ENCODE results near the gene UNC5B.

Gene UNC5B

DNA sequence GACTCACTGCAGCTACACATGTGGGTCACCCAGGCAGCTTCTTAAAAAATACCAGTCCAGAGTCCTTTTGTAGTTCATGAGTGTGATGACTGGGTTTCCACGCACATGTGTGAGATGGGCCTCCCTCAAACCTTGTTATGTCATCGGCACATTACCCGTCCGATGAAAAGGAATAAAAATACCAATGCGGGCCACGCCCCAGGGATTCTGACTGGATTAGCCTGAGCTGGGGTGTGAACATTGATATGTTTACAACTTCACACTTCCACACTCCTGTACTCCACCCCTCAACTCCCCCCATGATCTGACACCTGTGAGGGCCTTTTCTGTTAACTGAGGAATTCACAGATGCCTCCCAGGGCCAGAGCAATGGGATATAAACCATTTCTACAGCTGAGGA, 112.9 kb downstream of the UNC5B start:
- DNase-seq = no peak

DNA sequence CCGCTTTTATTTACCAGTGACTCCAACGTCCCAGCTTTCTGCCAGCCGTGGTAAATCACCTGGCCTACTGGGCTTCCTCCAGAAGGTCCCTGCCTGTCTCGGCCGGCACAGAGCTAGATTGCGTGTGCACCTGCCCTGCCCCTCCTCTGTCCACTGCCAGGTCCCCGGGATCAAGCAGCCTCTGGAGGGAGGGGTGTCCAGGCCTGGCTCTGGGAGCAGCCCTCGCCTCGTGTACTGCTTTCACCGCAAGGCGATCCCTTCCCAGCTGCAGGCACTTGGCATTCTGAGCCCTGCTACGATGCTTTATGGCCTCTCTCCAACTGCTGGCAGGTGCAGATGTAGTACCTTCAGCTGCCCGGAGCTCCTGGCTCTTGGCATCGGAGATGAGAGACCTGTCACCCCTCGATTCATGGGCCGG, 114.1 kb downstream of the UNC5B start:
- DNase-seq = no peak

DNA sequence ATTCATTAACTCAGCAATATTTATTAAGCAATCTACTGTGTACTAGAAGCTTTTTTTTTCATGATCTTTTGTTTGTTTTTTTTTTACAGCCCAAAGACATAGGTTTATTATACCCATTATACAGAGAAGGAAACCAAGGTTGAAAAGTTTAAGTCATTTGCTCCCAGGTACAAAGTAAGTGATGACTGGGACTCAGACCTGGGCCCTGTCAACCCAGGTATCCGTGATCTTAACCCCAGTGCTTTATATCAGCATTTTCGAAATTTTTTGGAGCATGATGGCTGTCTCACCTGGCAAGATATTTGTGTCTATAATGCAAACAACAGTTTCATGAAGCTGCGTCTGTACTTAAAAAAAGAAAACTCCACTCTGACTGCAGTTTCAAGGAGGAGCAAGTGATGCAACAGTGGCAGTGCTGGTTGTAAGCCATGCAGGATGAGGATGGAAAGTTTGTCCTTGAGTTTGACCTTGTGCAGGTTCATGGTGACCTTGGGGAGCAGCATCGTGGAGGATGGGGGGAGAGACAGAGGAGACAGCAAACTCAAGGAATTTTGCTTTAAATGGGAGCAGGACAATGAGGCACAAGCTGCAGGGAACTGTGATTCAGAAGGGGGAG, 118.5 kb downstream of the UNC5B start:
- no peak for DNase-seq

DNA sequence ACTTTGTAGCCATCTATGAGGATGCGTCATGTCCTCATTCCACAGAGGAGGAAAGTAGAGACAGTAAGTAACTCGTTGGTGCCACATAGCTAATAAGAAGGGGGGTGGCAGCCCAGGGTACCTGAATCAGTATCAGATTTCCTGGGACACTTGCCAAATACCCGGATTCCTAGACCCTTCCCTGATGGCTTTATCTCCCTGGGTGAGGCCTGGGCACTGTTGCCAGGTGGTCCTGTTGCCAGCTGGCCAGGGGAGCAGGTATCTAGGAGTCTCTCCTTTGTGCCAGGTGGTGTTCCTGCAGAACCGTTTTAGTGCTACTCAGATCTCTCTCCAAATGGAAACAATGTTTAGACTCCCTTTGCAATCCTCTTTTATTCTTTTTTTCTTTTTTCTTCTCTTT, 119.4 kb downstream of the UNC5B start:
- DNase-seq = no peak

DNA sequence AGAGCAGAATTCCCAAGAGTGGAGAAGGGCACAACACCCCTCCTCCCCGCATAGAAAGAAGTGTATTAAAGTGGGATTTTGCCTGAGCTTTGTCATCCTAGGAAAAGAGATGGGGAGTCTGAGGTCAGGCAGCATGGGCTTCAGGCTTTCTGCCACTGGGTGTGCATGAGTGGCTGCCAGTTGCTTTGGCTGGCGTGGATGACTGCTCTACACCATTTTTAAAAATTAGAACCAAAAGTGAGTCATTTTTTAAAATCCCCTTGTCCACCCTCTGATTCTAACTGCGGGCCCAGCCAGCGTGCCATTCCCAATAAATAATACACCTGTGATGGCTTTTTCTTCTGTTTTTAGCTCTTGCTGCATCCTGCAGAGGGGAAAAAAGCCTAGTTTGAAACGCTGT, 120.1 kb downstream of the UNC5B start:
- DNase-seq = no peak

DNA sequence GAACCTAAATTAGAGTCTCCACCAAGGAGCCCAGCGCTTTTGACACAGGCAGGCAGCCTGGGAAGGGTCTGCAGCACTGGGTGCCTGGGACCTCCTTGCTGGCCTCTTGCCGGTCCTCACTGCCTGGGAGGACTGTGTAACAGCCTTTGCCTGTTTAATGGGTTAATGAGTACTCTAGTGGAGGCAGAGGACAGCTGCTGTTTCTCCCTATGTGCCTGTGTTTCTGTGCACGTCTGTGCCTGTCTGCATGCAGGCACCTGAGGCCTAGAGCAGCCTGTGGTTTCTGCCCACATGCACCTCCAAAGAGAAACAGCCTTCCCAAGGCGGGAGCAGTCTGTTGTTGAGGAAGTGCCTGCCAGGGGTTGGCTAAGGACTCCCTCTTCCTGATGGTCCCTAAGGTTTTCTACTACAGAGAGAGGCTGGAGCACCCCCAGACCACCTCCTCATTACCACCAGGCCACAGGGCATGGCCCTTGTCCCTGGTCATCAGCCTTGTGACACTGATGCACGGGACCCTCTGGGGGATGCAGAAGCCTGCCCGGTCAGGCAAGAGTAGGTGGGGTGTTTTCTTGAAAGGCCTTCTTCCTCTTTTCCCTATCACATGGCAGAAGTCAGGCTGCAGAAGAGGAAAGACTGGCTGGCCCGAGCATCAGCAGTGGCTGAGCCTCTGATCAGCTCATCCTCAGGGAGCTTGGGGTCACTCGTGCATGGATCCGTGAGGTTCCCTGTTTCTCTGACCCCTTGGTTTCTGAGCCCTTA, 120.9 kb downstream of the UNC5B start:
- no peak for DNase-seq

DNA sequence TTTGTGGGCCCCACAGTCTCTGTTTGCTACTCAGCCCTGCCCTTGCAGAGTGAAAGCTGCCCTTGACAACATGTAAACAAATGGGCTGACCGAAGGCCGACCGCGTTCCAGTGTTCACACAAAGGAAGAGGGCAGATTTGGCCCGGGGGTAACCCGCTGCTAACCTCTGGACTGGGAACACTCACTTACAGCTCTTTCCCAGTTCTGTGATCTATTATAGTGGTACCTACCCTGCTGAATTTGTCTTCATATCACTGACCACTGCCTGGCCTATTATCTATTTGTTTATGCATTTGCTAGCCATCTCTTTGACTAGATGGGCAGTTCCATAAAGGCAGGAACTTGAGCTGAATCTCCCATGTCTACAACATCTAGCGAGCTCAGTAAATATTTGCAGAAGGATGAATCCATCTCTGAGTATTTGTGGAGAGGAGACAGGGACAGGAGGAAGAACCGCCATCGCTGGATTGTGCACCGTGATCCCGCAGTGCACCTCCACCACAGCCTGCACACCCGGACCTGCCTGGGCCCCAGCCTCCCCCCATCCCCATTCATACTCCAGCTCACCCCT, 121.9 kb downstream of the UNC5B start:
- no peak for DNase-seq

DNA sequence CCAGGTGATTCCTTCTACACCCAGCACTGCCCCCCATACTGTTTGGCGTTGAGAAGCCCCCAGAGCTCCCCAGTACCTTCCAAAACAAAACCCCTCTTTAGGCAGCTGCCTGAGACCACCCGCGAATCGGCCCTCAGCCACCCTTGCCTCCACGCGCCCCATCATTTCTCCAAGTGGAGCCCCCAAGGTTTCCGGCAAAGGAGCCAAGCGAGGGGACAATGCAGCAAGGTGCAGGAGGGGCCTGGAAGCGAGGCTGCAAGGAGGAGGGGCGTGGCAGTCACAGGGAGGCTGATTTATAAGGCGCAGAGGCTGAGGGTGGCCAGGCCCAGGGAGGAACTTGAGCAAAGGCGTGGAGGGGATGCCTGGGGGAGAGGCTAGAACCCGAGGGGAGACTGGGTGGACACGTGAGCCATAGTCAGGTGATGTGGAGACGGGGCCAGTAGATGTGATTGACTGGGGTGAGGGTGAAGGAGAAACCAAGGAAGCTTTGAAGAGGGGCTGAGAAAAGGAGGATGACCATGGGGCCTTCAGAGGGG, 122.9 kb downstream of the UNC5B start:
- no peak for DNase-seq

DNA sequence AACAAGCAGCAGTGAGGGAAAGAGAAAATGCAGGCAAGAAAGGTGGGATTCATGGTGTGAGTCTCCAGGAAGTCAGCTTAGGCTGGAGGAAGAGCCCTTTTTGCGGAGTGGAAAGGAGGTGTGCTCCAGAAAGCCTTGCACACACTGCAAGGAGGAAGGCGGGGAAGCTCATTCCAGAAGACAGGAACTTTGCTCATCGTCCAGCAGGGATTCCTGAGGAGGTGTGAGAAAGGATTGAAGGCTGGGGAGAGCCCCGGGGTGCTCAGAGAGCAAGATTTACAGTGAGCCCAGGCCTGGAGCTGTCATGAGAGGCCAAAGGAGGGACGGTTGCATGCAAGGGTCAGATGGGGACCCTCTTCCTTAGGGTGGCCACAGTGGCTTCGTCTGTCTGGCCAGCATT, 124.3 kb downstream of the UNC5B start:
- DNase-seq = no peak

DNA sequence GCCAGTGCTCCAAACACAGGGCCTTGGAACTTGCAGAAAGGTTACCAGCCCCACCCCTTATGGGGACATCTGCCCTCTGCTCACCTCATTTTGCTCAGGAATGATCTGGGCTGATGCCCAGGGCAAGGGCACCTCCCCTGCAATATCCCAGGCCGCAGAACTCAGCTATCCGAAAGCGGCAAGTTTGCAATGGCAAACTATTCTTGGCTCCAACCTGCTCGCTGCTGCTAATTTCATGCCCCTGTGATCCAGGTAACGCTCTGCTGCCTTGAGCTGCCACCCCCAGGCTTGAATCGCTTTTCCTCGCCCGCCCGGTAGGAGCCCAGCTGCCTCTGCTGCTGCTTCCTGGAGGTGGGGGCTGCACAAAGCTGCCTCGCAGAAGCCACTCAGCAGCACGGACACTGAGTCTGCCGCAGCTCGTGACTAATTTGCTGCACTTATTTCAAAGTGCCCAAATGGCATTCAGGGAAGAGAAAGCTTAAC, 124.9 kb downstream of the UNC5B start:
- DNase-seq = no peak

DNA sequence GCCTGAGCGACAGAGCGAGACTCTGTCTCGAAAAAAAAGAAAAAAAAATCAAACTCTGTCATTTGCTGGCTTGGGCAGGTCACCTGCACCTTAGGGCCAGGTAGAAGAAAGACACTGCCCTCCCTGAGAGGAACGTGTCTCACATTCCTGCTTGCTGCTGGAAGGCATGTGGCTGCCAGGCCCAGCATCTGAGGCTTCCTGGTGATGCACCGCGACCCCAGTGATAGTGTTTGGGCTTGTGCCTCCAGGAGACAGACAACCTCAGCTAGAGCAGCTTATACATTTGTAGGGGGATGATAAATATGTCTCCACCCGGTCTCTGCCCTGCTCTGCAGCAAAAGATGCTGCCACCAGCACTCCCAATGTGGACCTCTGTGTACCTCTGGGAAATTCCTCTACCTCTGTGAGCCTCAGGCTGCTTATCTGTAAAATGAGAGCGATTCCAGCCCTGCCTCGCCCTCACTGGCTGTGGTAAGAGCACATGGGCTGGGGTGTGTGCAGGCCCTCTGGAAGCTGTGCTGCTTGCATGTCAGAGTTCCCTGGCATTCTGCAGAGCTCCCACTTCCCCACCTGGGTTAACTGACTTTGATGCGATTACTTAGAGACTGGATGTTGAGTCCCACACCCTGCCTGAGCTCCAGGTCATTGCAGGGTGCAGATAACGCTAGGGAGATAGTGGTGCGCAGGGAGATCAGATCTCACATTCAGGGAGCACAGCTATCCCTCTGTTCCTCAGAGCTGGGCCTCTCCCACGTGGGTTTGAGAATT, 126.5 kb downstream of the UNC5B start:
- DNase-seq = no peak

DNA sequence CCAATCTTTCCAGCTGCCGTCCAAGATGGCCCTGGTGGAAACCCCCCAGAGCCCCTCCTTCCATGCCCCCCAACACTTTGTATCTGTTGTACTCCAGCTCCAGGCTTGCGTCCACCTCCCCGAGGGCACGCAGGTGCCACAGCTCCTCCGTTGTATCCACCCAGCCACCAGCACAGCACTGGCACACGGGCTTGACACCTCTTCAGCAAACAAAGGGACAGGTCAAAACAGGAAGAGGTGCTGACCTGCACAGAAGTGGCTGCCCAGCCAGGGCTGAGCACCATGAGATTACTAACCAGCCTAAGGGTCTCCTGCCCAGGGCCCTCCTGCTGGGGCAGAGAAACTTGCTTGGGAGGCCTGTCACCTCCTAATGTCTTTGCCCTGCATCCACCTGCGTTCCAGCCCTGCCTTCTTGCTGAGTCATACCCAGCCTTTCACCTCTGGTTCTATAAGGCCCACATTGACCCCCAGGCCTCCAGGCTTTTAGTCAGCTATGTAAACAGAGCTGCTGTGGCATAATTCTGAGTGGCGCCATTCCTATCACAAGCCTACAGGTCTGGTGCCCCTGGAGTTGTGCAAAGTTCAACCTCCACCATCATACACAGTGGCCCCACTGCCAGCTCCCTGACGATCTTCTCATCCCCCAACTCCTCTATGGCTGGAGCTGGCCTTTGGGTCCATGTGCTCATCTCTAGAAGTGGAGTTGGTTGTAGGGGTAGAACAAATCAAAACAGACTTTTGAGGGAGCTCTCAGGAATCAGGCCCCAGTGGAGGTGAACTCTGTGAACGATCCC, 127.6 kb downstream of the UNC5B start:
- no peak for DNase-seq

DNA sequence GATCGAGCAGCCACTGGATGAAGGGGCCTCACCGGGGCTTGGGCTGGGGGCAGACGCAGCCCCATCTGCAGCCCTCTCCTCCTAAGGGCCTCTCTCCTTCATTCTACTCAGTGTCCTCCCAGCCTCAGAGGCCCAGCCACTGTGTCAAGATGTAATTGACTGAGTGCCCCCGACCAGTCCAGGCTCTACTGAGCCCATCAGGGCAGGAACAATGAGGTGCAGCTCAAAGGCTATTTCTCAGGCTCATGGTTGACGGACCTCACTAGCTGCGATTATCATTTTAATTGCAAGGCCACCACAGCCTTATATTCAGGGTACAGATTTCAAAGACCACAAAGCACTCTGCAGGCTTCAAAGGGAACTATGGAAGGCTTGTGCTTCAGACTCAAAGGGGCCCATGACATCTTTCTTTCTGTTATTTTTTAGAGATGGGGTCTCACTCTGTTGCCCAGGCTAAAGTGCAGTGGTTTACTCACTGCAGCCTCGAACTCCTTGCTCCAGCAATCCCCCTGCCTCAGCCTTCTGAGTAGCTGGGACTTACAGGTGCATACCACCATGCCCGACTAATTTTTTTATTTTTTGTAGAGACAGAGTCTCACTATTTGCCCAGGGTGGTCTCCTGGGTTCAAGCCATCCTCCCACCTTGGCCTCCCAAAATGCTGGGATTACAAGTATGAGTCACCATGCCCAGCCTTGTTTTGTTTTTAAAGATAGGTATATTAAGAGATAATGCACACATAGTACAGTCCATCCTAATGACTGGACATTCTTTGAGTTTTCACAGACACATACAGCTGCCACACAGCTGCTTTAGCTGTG, 130.4 kb downstream of the UNC5B start:
- no peak for DNase-seq

DNA sequence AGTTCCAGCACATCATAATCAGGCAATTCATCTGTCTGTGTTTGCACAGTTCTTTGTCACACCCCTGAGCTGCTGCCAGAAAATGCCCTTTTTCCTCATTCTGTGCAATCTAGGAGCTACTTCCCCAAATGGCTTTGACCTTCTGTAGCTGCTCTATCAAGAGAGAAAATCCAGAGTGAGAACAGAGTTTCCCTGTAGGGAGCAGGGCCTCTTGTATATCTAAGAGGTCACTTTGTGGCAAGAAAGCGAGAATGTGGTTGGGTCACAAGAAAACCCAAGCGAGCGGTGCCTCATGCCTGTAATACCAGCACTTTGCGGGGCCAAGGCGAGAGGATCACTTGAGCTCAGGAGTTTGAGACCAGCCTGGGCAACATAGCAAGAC, 131.0 kb downstream of the UNC5B start:
- no peak for DNase-seq

DNA sequence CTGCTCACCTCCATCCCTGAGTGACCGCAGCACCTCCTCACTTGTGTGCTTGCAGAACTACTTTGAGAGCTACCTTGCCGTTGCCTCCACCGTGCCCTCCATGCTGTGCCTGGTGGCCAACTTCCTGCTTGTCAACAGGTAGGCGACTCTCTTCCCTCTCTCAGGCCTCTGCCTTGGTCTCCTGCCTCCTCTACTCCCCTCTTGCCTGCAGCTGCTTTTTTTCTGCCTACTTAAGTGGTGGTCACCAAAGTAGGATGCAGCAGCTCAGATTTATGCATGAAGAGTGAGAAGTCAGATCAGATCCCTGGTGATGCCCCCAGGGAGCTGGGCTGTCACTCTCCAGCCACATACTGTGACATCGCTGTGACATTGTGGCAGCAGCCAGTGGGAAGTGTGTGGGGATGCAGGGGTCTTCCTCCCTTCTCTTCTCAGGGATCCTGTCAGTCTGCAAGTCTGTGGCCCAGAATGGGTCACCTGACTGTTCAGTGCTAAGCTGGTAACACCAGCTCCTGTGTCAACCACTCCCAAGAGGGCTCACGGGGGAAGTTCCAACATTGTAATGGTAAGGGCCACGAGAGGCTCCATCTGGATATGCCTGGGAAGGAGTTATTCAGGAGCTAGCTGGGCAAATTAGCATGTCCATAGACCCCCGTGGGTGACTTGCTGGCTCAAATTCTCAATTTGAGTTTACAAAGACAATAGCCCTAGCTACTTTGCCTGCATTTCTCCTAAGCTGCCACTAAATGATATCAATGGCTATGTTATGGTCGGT, 132.0 kb downstream of the UNC5B start:
- DNase-seq = no peak

DNA sequence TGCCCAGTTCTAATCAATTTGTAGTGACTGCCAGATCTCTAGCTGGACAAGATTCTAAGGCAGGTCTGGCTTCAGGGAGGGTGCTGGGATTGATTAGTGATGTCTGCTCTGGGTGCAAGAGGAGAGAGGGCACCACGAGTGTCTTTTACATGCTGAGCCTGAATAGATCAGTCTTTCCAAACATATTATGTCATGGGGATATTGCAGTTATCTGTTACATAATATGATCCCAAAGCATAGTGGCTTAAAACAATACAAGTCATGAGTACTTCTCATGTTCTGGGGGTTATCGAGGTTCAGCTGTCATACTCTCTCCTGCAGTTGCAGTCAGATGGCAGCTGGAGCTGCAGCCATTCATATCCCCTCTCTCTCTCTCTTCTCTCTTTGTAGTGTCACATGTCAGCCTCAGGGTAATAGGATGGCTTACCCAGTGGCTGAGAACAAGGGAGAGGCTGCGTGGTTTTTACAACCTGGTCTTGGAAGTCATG, 132.7 kb downstream of the UNC5B start:
- no peak for DNase-seq

DNA sequence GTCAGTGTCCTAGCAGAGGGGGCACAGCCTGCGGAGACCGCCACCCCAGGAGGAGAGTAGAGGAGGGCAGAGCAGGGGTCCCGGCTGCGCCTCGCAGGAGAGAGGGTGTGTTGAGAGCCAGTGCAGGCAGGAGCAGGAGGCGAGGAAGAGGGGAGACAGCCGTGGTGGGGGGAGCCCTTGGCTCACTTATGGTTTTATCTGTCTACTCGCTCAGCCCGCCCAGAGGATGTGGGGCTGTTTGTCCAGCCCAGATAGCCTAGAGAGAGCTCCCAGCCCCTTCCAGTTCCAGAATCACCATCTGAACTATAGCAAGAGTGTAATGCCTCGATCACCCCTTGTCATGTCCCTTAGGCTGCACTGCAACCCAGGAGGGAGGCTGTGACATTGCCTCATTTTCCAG, 133.3 kb downstream of the UNC5B start:
- DNase-seq = no peak

DNA sequence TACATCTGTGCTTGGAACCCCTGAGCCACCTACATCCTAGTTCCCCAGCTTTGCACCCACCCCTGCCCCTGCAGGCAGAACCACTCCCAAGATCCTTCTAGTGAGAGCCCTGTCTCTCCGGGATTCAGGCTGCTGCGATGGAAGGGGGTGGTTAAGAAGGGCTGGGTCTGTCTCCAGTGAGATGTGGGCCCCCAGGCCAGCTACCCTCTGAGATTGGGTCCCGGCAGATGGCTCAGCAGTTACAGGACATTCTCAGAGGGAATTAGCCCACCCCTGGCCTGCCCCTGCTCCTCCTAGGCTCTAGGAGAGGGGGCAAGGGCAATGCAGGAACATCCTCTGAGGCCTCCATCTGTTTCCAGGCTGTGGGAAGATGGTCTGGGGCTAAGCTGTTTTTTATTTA, 134.4 kb downstream of the UNC5B start:
- DNase-seq = no peak

DNA sequence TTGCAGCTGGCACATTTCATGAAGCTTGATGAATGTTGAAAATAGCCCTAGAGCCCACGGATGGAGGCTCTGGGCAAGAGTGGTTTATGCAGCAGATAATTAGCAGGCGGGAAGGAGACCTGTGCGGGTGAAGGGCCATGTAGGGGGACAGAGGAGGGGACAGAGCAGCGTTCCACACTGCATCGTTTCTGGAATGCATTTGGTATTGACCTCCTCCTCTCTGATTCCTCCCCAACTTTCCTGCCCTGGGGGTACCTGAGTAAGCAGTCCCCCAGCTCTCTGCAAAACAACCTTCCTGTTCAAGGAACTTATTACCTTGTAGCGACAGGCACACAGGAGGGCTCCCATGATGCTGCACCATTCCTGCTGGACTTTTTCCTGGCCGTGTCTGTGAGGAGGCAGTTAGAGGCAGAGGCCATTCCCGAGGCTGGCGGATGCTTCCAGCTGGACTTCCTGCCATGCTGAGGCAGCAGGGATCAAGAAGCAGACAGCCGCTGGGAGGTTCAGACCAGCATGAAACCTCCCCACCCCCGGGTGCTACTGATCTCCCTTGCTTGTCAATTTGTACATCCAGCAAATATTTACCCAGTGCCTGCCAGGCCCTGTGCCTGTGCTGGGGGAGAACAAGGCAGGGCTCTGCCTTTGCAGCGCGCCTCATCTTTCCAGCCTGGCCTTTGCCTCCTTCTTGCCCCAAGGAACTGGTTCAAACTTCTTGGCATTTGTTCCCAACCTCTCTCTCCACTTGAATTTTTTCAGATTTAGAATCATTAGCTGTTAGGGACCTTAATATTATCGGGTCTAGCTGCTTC, 135.4 kb downstream of the UNC5B start:
- no peak for DNase-seq

DNA sequence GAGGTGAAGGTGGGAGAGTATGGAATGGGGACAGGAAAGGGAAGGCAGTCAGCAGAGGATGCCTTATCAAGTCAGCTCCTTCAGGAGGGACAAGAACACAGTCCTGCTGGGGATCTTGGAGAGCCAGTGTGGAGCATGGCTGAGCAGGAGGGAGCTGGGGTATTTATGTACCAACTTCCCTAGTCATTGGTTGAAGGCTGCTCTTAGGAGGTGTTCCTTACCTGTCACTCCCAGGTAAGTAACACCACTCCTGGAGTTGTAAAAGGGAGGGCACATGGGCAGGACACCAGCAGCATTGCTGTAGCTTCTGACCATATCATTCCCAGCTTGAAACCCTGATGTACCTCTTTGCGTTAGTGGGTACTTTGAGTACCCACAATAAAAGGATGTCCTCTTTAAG, 136.5 kb downstream of the UNC5B start:
- DNase-seq = no peak
